Astrocyte of the cerebellum (primary cell): ENCODE results near the gene FAM221B.

ENCODE experiments used
- DNase-seq: peaks from one replicate; pipeline ENCODE4 v3.0.0-alpha.2; 2011; ENCODE audit warnings: low read depth
- H3K4me3 ChIP-seq: 2 replicates; pipeline ENCODE4 v1.5.1; 2011; ENCODE audit warnings: mild to moderate bottlenecking, low read depth, low read length, moderate library complexity
- in situ Hi-C: cut with HindIII; loops from 2 replicates; pipeline ENCODE4 v1.10.0; 2017; ENCODE audit warnings: low sequenced_read_pairs
- TF ChIP-seq, protein P1 (sequence below): IDR thresholded peaks from 2 replicates; pipeline ENCODE4 v1.5.1; 2012; ENCODE audit warnings: low read length, low read depth, moderate library complexity, mild to moderate bottlenecking; ENCODE audit errors: missing control alignments

The FAM221B gene

DNA sequence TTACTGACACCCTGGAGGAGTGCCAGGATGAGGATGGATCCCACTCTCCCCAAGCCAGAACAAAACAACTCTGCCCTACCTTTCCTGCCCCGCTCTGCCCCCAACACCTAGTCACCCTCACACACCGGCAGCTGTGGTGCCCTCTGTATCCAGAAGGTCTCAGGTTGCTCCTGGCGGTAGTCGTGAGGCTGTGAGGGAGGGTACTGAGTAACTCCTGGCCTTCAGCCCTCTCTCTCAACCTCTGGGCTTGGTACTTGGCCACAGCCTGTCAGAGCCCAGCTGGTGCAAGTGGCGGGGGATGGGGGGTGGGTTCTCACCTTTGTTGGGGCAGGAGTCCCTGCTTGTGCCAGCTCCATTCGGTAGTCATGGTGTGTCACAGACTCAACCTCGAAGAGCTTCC is 18.4 kb downstream of the FAM221B start:
- no peak for DNase-seq
- TF ChIP-seq, protein P1, sequence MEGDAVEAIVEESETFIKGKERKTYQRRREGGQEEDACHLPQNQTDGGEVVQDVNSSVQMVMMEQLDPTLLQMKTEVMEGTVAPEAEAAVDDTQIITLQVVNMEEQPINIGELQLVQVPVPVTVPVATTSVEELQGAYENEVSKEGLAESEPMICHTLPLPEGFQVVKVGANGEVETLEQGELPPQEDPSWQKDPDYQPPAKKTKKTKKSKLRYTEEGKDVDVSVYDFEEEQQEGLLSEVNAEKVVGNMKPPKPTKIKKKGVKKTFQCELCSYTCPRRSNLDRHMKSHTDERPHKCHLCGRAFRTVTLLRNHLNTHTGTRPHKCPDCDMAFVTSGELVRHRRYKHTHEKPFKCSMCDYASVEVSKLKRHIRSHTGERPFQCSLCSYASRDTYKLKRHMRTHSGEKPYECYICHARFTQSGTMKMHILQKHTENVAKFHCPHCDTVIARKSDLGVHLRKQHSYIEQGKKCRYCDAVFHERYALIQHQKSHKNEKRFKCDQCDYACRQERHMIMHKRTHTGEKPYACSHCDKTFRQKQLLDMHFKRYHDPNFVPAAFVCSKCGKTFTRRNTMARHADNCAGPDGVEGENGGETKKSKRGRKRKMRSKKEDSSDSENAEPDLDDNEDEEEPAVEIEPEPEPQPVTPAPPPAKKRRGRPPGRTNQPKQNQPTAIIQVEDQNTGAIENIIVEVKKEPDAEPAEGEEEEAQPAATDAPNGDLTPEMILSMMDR: no peak
- no peak overlapping the region for H3K4me3 ChIP-seq
- in situ Hi-C loops: loop anchor here (5.0 kb wide), 1 partner anchor 63 kb away; the partner anchor contains the start of genes GBA2 and RGP1

- H3K4me3 ChIP-seq: no peak overlapping the region
- TF ChIP-seq, protein P1: no peak
- no peak for DNase-seq
- in situ Hi-C loops: no loop called here
Measured at GRCh38 chr9:35808433-35808832, 20.1 kb downstream of the FAM221B start.

GRCh38 chr9:35806101-35806500 is 22.4 kb downstream of the FAM221B start:
- in situ Hi-C loops: no loop called here
- no peak for DNase-seq
- TF ChIP-seq, protein P1: no peak
- H3K4me3 ChIP-seq: no peak overlapping the region

DNA sequence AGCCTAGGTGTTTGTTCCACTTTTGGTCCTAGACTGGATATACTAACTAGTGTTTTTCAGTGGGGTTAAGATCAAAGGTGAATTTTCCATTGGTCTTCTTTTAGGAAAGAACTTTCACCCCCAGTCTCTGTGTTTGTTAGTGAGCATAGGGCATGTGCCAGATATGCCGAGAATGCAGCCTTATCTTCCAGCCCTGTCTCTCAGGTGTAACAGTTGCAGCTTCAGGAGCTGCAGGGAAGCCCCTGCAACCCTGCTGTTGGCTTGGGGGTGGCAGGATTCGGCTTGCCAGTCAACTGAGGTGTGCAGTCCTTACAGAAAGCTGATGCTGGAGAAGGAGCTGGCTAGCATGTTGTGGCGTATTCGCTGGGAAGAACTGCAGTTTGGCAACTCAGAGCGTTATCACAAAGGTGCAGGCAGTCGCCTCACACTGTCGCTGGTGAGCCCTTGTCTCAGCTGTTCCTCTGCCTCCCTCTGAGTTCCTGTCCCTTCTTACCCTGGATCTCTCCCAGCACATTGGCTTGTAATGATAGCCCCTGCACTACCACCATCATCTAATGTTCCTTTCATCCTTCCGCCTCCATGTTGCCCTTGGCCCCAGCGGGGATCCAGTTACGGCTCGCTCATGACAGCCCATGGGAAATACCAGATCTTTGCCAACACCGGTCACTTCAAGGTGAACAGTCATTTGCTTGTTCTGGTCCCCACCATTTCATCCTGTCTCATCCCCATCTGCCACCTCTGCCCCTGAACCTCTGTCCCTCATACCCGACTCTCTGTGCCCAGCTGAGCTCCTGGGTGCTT is 27.0 kb downstream of the FAM221B start:
- no peak overlapping the region for H3K4me3 ChIP-seq
- in situ Hi-C loops: no loop called here
- TF ChIP-seq, protein P1: no peak
- no peak for DNase-seq

DNA sequence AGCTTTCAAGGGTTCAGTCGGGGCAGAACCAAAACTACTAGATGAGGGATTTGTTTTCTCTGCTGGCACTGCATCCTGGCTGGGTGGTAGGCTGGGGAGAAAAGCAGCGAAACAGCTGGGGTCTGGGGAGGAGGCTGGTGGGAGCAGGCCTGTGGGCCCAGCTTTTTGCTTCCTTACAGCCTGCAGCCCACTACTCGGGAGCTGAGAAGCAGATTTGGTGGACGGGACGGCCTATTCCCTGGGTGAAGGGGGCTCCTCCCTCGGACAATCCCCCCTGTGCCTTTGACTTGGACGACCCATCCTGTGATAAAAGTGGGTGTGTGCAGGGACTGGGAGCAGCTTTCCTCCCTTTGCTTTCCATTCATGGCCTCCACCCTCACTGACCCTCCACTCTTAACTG is 28.0 kb downstream of the FAM221B start:
- no peak for DNase-seq
- H3K4me3 ChIP-seq: no peak overlapping the region
- TF ChIP-seq, protein P1: no peak
- in situ Hi-C loops: no loop called here

DNA sequence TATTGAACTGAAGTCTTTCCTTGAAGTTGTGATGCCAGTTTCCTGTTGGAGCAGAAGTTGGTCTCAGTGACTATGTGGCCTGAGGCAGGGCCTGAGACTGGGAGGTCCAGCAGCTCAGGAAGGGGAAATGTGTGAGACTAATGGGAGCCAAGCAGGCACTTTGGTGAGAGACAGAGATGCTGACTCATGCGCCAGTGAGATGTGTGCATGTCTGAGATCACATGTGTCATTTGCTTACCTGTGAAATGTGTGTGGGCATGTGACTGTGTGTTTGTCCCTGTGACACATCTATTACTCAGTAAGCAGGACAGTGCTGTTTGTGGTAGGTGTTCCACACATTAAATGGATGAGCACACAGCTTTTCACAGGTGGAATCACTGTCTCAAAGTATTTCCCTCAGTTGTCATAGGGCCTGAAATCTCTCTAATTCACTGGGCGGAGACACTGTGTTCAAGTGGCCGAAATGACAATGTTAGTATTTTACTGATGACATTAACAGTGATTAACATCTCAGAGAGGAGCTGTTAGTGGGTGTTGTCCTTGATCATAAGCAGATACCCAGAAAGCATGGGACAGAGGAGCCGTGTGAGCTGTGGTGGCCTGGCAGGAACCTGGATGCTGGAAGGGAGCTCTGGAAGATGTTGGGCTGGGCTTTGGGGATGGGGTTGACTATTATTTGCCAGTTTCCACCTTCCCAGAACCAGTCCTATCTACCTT is 29.7 kb downstream of the FAM221B start:
- DNase-seq: no peak
- TF ChIP-seq, protein P1: no peak
- in situ Hi-C loops: no loop called here
- H3K4me3 ChIP-seq: no peak overlapping the region
